Measurements from ENCODE around the gene MRPS12. TPM values are rescaled to one million over a fixed set of nuclear protein-coding genes. Genes with fewer than 3 reads are reported as not detected.

The MRPS12 gene
- total RNA-seq, 1 donor: 43.9 TPM

DNA sequence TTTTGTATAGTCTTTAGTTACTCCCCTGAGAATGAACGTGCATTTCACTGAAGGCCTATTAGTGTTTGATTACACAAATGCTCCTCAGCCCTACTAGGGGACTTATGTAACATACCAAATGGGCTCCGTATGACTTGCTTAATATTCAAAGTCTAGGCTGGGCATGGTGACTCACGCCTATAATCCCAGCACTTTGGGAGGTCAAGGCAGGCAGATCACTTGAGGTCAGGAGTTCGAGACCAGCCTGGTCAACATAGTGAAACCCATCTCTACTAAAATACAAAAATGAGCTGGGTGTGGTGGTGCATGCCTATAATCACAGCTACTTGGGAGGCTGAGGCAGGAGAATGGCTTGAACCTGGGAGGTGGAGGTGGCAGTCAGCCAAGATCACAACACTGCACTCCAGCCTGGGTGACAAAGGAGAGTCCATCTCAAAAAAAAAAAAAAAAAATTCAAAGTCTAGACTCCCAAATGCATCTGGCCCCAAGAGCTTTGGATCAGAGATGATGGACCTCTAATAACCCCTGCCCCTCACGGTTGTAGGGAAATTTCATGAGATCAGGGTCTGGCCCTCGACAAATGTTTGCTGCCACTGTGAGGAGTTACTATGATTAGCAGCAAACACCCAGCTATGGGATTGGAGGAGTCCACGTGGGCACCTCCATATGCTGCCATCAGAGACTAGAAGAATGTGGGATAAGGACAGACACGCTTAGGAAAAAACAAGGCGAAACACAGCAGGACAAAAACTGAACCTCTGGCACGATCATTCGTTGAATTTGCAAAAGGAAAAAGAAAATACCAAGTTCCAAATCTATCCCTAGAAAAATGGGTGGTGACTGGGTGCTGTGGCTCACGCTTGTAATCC, 40.2 kb downstream of the MRPS12 start:
- DNase-seq (ENCODE audit: low read depth in 2 of 3, low spot score in 2 of 3): no peak

- DNase-seq (ENCODE audit: low read depth in 2 of 3, low spot score in 2 of 3): no peak
These were observed 40.9 kb downstream of the MRPS12 start for GRCh38 chr19:38971672-38972071.

DNA sequence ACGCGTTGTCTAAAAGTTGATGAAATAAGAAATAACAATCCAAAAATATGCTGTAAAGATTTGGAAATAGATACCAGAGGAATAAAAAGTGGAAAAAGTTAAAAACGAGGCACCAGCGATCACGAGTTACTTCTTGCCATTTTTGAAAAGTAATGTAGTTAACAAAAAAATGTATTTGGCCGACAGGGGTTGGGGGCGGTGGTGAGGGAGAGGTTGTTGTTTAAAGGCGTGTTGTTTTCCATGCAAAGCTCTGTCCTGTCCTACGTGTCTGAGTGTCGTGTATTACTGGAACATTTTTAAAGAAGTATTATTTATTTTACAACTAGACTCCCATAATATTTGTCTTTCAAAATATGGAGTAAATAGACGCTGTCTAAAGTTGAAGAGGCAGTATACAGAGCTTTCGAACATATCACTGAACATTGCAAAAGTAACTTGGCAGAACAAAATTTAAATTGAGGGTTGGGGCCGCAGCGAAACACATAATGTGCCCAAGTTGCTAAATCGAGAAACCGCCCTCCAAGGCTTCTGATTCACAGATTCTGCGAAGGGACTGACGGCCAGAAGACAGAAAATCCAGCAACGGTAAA, 44.0 kb downstream of the MRPS12 start:
- no peak for DNase-seq (ENCODE audit: low read depth in 2 of 3, low spot score in 2 of 3)

- peak in 2 of 3 donors; percentile 15 to 22 for DNase-seq (ENCODE audit: low read depth in 2 of 3, low spot score in 2 of 3)
These were observed 44.6 kb downstream of the MRPS12 start, which contains the start of gene FBXO17 for GRCh38 chr19:38975214-38975860. FBXO17 (minus strand) TSS chr19:38975742; CDS start chr19:38950319, 25,423 bp downstream.

DNA sequence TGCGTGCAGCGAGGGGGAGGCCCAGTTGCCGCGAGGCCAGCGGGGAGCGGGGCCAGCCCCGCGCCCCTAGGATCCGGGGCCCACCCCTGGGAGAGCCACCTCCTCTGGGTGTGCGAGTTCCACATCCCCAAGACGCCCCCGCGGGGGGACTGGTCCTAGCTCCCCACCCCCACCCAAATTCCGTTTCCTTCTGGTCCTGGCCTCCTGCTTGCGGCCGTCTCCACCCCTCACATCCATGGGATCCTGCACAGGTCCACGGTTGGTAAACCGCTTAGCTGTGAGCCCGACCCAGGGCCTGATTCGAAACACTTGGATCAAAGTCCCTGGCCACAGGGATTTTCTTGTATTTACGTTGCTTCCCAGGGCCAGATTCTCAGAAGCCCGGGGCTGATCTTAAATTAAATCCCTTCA, 45.1 kb downstream of the MRPS12 start:
- no peak for DNase-seq (ENCODE audit: low read depth in 2 of 3, low spot score in 2 of 3)

DNA sequence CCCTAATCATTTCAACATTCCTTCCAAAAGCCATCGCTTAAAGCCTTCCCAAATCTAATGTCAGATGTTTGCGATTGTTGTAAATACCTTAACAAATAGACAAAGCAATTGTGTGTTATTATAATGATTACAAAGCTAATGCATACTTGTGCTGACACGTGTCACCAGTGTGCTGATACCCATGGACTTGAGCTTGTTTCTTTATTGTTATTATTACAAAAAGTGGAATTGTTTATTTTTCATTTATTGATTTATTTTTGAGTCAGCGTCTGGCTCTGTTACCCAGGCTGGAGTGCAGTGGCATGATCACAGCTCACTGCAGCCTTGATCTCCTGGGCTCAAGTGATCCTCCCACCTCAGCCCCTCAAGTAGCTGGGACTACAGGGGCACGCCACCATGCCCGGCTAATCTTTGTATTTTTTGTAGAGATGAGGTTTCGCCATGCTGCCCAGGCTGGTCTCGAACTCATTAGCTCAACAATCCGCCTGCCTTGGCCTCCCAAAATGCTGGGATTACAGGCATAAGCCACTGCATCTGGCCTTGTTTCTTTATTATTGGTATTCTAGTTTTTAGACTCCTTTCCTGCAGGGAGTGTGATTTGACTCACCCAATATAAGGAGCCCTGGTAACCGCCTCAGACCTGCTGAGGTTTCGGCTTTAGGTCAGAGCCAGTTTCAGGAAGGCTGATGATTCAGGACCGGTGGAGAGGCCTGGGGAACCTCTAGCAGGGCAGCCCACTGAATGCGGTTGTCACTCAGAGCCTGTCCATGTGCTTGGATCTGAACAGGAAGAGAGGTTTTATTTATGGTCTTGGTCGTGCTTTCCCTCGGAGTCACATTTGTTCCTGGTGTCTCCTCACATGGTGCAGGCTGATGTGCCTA, 46.9 kb downstream of the MRPS12 start:
- DNase-seq (ENCODE audit: low read depth in 2 of 3, low spot score in 2 of 3): peak in 2 of 3 donors; percentile 54 to 67

DNA sequence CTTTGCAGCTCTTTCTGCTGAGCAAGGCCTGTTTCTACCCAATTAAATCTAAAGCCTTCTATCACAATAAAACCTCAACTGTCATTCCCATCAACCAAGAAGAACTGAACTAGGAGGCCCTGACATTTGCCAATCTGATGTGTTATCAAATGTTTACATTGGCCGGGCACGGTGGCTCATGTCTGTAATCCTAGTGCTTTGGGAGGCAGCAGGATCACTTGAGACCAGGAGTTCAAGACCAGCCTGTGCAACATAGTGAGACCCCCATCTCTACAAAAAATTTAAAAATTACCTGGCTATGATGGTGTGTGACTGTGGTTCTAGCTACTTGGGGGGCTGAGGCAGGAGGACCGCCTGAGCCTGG, 47.6 kb downstream of the MRPS12 start:
- no peak for DNase-seq (ENCODE audit: low read depth in 2 of 3, low spot score in 2 of 3)

GRCh38 chr19:38979812-38980211, 49.1 kb downstream of the MRPS12 start:
- DNase-seq (ENCODE audit: low read depth in 2 of 3, low spot score in 2 of 3): peak in 1 of 3 donors; percentile 10

- no peak for DNase-seq (ENCODE audit: low read depth in 2 of 3, low spot score in 2 of 3)
These were observed 50.0 kb downstream of the MRPS12 start for GRCh38 chr19:38980583-38981374.

Other genes with a start within 250 kb of the MRPS12 start
- 4.8 TPM for gene CAPN12, start 186.5 kb upstream of the MRPS12 start, total RNA-seq
- gene LGALS7, start 157.4 kb upstream of the MRPS12 start, total RNA-seq: not detected
- gene LGALS7B, start 141.7 kb upstream of the MRPS12 start, total RNA-seq: not detected
- gene LGALS4, start 118.0 kb upstream of the MRPS12 start, total RNA-seq: 0.54 TPM
- gene ECH1, start 99.2 kb upstream of the MRPS12 start, total RNA-seq: 76.7 TPM
- 310 TPM for gene HNRNPL, start 81.0 kb upstream of the MRPS12 start, total RNA-seq
- 16.2 TPM for gene RINL, start 52.7 kb upstream of the MRPS12 start, total RNA-seq
- gene SIRT2, start 31.3 kb upstream of the MRPS12 start, total RNA-seq: 59.0 TPM
- gene NFKBIB, start 31.0 kb upstream of the MRPS12 start, total RNA-seq: 22.9 TPM
- gene CCER2, start 18.8 kb upstream of the MRPS12 start, total RNA-seq: under 0.01 TPM
- gene SARS2, start 181 bp upstream of the MRPS12 start, total RNA-seq: 37.2 TPM
- gene FBXO17, start 44.8 kb downstream of the MRPS12 start, total RNA-seq: 0.27 TPM
- 0.27 TPM for gene FBXO27, start 101.6 kb downstream of the MRPS12 start, total RNA-seq
- not detected for gene ACP7, start 153.4 kb downstream of the MRPS12 start, total RNA-seq
- gene PAK4, start 194.8 kb downstream of the MRPS12 start, total RNA-seq: 7.0 TPM